Measurements from ENCODE around the gene GABRA5. TPM values are rescaled to one million over a fixed set of nuclear protein-coding genes. Genes with fewer than 3 reads are reported as not detected.
A peak's percentile ranks its signal among the peaks of the same experiment; 100 is the strongest.
"Not testable (repeated sequence)": the region's sequence is repeated elsewhere in the genome, so short reads cannot be mapped to it uniquely, and the experiment has no call there.

GABRA5 gene
- total RNA-seq, 1 experiment from 2014 or later, result 0.67 TPM

GRCh38 chr15:26889298-26889898 lies 22.5 kb downstream of the GABRA5 start:
- H3K4me3 ChIP-seq, result no peak overlapping the region
- DNase-seq, result peak in 1 of 2 experiments; percentile 79
- no peaks in the 10 kb centered on the region for H3K4me1 ChIP-seq
- no peaks in the 10 kb centered on the region for H3K36me3 ChIP-seq
- no peak overlapping the region for H3K27ac ChIP-seq
- no peaks in the 10 kb centered on the region for H3K27me3 ChIP-seq
- H3K9me3 ChIP-seq (replicated peaks), result no peaks in the 10 kb centered on the region

- H3K36me3 ChIP-seq, result no peaks in the 10 kb centered on the region
- DNase-seq, result no peak
- no peaks in the 10 kb centered on the region for H3K27me3 ChIP-seq
- H3K4me1 ChIP-seq, result no peaks in the 10 kb centered on the region
- no peak overlapping the region for H3K27ac ChIP-seq
- H3K9me3 ChIP-seq (replicated peaks), result no peaks in the 10 kb centered on the region
- H3K4me3 ChIP-seq, result no peak overlapping the region
Measured at GRCh38 chr15:26890451-26890850, 23.6 kb downstream of the GABRA5 start.

GRCh38 chr15:26890988-26891387 lies 24.1 kb downstream of the GABRA5 start:
- no peak for DNase-seq
- Histone ChIP-seq H3K27me3 (no peaks in the 10 kb centered on the region), H3K9me3 (replicated peaks) (no peaks in the 10 kb centered on the region), H3K27ac (no peak overlapping the region), H3K4me3 (no peak overlapping the region), H3K4me1 (no peaks in the 10 kb centered on the region), H3K36me3 (no peaks in the 10 kb centered on the region)

GRCh38 chr15:26891448-26892181 lies 24.8 kb downstream of the GABRA5 start:
- H3K9me3 ChIP-seq (replicated peaks), result no peaks in the 10 kb centered on the region
- no peaks in the 10 kb centered on the region for H3K36me3 ChIP-seq
- no peaks in the 10 kb centered on the region for H3K4me1 ChIP-seq
- DNase-seq, result peak; percentile 57 to 78
- H3K27me3 ChIP-seq, result no peaks in the 10 kb centered on the region
- H3K4me3 ChIP-seq, result no peak overlapping the region
- no peak overlapping the region for H3K27ac ChIP-seq

GRCh38 chr15:26892182-26892518 lies 25.3 kb downstream of the GABRA5 start:
- H3K4me1 ChIP-seq, result no peaks in the 10 kb centered on the region
- no peak for DNase-seq
- H3K9me3 ChIP-seq (replicated peaks), result no peaks in the 10 kb centered on the region
- H3K4me3 ChIP-seq, result no peak overlapping the region
- no peaks in the 10 kb centered on the region for H3K27me3 ChIP-seq
- H3K36me3 ChIP-seq, result no peaks in the 10 kb centered on the region
- no peak overlapping the region for H3K27ac ChIP-seq

GRCh38 chr15:26892678-26893077 lies 25.8 kb downstream of the GABRA5 start:
- no peak for DNase-seq
- no peak overlapping the region for H3K27ac ChIP-seq
- no peaks in the 10 kb centered on the region for H3K27me3 ChIP-seq
- H3K36me3 ChIP-seq, result no peaks in the 10 kb centered on the region
- no peaks in the 10 kb centered on the region for H3K9me3 ChIP-seq (replicated peaks)
- H3K4me1 ChIP-seq, result no peaks in the 10 kb centered on the region
- no peak overlapping the region for H3K4me3 ChIP-seq

GRCh38 chr15:26893351-26894065 lies 26.6 kb downstream of the GABRA5 start:
- no peaks in the 10 kb centered on the region for H3K27me3 ChIP-seq
- DNase-seq, result no peak

GRCh38 chr15:26894181-26894580 lies 27.3 kb downstream of the GABRA5 start:
- no peak overlapping the region for H3K4me3 ChIP-seq
- no peaks in the 10 kb centered on the region for H3K4me1 ChIP-seq
- H3K27ac ChIP-seq, result no peak overlapping the region
- DNase-seq, result no peak
- no peaks in the 10 kb centered on the region for H3K9me3 ChIP-seq (replicated peaks)
- H3K36me3 ChIP-seq, result no peaks in the 10 kb centered on the region
- H3K27me3 ChIP-seq, result no peaks in the 10 kb centered on the region

More at GRCh38 chr15:26893351-26894065, 26.6 kb downstream of the GABRA5 start:
- H3K4me3 ChIP-seq, result no peak overlapping the region
- no peak overlapping the region for H3K27ac ChIP-seq
- no peaks in the 10 kb centered on the region for H3K9me3 ChIP-seq (replicated peaks)
- H3K4me1 ChIP-seq, result no peaks in the 10 kb centered on the region
- H3K36me3 ChIP-seq, result no peaks in the 10 kb centered on the region

- not testable (repeated sequence) for H3K9me3 ChIP-seq (replicated peaks); DNase-seq; H3K4me3 ChIP-seq; H3K27ac ChIP-seq; H3K27me3 ChIP-seq; H3K36me3 ChIP-seq; H3K4me1 ChIP-seq
Measured at GRCh38 chr15:26895346-26895745, 28.5 kb downstream of the GABRA5 start.

GRCh38 chr15:26899658-26900057 lies 32.8 kb downstream of the GABRA5 start:
- Histone ChIP-seq H3K9me3 (replicated peaks) (no peaks in the 10 kb centered on the region), H3K4me3 (no peak overlapping the region), H3K4me1 (no peaks in the 10 kb centered on the region), H3K27me3 (no peaks in the 10 kb centered on the region), H3K36me3 (no peaks in the 10 kb centered on the region), H3K27ac (no peak overlapping the region)
- no peak for DNase-seq

- DNase-seq, result no peak
- Histone ChIP-seq H3K36me3 (no peaks in the 10 kb centered on the region), H3K27ac (no peak overlapping the region), H3K4me1 (no peaks in the 10 kb centered on the region), H3K4me3 (no peak overlapping the region), H3K9me3 (replicated peaks) (0 out of 2 replicates have a peak, but pooled peaks cover 2% of the 10 kb centered on the region), H3K27me3 (no peaks in the 10 kb centered on the region)
Measured at GRCh38 chr15:26901041-26901440, 34.2 kb downstream of the GABRA5 start.

GRCh38 chr15:26910715-26911114 lies 43.9 kb downstream of the GABRA5 start:
- H3K36me3 ChIP-seq, result no peaks in the 10 kb centered on the region
- no peak for DNase-seq
- H3K4me1 ChIP-seq, result no peaks in the 10 kb centered on the region
- H3K27me3 ChIP-seq, result no peaks in the 10 kb centered on the region; the same call in 1 of the 2 replicates
- H3K27ac ChIP-seq, result no peak overlapping the region
- H3K4me3 ChIP-seq, result no peak overlapping the region
- H3K9me3 ChIP-seq (replicated peaks), result 0 out of 2 replicates have a peak, but pooled peaks cover 2% of the 10 kb centered on the region

GRCh38 chr15:26921433-26921832 lies 54.6 kb downstream of the GABRA5 start:
- no peaks in the 10 kb centered on the region for H3K27me3 ChIP-seq
- H3K36me3 ChIP-seq, result no peaks in the 10 kb centered on the region
- no peaks in the 10 kb centered on the region for H3K9me3 ChIP-seq (replicated peaks)
- no peak overlapping the region for H3K4me3 ChIP-seq
- H3K4me1 ChIP-seq, result no peaks in the 10 kb centered on the region
- H3K27ac ChIP-seq, result no peak overlapping the region
- DNase-seq, result no peak

- Histone ChIP-seq H3K27ac (no peak overlapping the region), H3K4me3 (no peak overlapping the region), H3K36me3 (no peaks in the 10 kb centered on the region), H3K9me3 (replicated peaks) (no peaks in the 10 kb centered on the region), H3K4me1 (no peaks in the 10 kb centered on the region), H3K27me3 (no peaks in the 10 kb centered on the region)
- no peak for DNase-seq
Measured at GRCh38 chr15:26926081-26926480, 59.2 kb downstream of the GABRA5 start.

- Histone ChIP-seq H3K4me1 (no peaks in the 10 kb centered on the region), H3K27me3 (no peaks in the 10 kb centered on the region), H3K9me3 (replicated peaks) (no peaks in the 10 kb centered on the region), H3K27ac (no peak overlapping the region), H3K4me3 (no peak overlapping the region), H3K36me3 (no peaks in the 10 kb centered on the region)
- no peak for DNase-seq
Measured at GRCh38 chr15:26928051-26928450, 61.2 kb downstream of the GABRA5 start.
